Suprapubic skin (tissue), 4 donors: ENCODE measurements around the gene C20orf202.

Source experiments
- CTCF ChIP-seq, 2 donors: fragments of 200-600 bp in 1 of 2; fragments of 450-650 bp in 1 of 2; sonication (generic) in 1 of 2; IDR thresholded peaks; one replicate each; pipeline ENCODE4 v1.5.1; 2016 to 2019; ENCODE audit warnings: antibody characterized with exemption in 2 of 2, mild to moderate bottlenecking in 1 of 2, moderate library complexity in 1 of 2
- EP300 ChIP-seq: sonication (generic); formaldehyde crosslinking; IDR thresholded peaks from one replicate; pipeline ENCODE4 v1.6.1; 2017; ENCODE audit warnings: antibody characterized with exemption
- POLR2A ChIP-seq, 2 donors: fragments of 450-650 bp; IDR thresholded peaks; one replicate each; pipeline ENCODE4 v1.6.1; 2017; ENCODE audit warnings: antibody characterized with exemption in 2 of 2, mild to moderate bottlenecking in 2 of 2, moderate library complexity in 2 of 2
- POLR2AphosphoS5 ChIP-seq, 3 donors: sonication (generic); formaldehyde crosslinking; IDR thresholded peaks; one replicate each; pipeline ENCODE4 v1.6.1; 2017; ENCODE audit warnings: antibody characterized with exemption in 3 of 3

GRCh38 chr20:1165521-1165920, 37.7 kb upstream of the C20orf202 start:
- TF ChIP-seq CTCF (IDR thresholded peaks at IDR 0.05) (no peak), POLR2A (IDR thresholded peaks at IDR 0.05) (no peak), EP300 (no peak), POLR2AphosphoS5 (IDR thresholded peaks at IDR 0.05) (no peak)
